ENCODE results near the gene CLDN14. TPM values are rescaled to one million over a fixed set of nuclear protein-coding genes. Genes with fewer than 3 reads are reported as not detected.

The CLDN14 gene
- total RNA-seq, 1 experiment from 2014 or later: not detected

DNA sequence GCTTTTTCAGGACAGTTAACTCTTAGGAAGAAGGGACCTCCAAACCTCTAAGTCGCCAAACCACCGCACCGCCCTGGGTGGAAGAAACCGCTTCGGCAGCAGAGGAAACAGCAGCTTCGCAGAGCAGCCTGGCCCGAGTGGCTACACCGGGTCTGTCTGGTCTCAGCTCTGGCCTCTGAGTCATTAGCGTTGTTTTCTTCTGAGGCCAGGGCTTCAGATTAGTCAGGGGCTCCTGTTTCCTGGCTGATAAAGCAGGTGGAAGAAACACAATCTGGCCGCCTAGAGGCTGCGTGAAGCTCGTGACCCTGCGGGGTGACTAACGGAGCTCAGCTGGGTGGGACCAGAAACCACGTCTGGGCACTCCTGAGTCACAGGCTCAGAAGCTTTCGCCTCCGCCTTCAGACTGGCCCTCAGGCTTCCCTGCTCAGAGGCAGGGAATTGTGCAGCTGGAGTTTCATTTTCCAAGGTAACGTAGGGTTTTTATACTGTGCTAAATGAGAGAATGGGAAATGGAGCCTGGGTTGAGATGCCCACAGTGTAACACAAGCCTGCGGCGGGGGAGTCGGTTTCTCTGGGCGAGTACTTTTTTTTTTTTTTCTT, 49.9 kb downstream of the CLDN14 start:
- H3K4me3 ChIP-seq (ENCODE audit: low read depth in 2 of 2, low read length in 2 of 2): peak overlapping the region; percentile 33 to 54
- no peaks in the 10 kb centered on the region for H3K36me3 ChIP-seq (ENCODE audit: control insufficient read depth, insufficient read depth, low read length)
- H3K27ac ChIP-seq (ENCODE audit: low read length): peak overlapping the region; percentile 93
- peak; percentile 96 for DNase-seq (ENCODE audit: low read depth, low spot score)
- POLR2A ChIA-PET: no interaction called here
- in situ Hi-C loops (cut with HindIII; ENCODE audit: low pct_unique_long_range_greater_than_20kb, low sequenced_read_pairs): no loop called here
- H3K9me3 ChIP-seq (ENCODE audit: control insufficient read depth, insufficient read depth, low read depth, low read length): no peaks in the 10 kb centered on the region
- no peaks in the 10 kb centered on the region for H3K27me3 ChIP-seq (ENCODE audit: control insufficient read depth, insufficient read depth, low read length)
- TF ChIP-seq POLR2AphosphoS5 (IDR thresholded peaks at IDR 0.05; ENCODE audit: low read depth, low read length): peak; percentile 69; the same call in 1 of the 2 replicates
- TF ChIP-seq, protein P1, sequence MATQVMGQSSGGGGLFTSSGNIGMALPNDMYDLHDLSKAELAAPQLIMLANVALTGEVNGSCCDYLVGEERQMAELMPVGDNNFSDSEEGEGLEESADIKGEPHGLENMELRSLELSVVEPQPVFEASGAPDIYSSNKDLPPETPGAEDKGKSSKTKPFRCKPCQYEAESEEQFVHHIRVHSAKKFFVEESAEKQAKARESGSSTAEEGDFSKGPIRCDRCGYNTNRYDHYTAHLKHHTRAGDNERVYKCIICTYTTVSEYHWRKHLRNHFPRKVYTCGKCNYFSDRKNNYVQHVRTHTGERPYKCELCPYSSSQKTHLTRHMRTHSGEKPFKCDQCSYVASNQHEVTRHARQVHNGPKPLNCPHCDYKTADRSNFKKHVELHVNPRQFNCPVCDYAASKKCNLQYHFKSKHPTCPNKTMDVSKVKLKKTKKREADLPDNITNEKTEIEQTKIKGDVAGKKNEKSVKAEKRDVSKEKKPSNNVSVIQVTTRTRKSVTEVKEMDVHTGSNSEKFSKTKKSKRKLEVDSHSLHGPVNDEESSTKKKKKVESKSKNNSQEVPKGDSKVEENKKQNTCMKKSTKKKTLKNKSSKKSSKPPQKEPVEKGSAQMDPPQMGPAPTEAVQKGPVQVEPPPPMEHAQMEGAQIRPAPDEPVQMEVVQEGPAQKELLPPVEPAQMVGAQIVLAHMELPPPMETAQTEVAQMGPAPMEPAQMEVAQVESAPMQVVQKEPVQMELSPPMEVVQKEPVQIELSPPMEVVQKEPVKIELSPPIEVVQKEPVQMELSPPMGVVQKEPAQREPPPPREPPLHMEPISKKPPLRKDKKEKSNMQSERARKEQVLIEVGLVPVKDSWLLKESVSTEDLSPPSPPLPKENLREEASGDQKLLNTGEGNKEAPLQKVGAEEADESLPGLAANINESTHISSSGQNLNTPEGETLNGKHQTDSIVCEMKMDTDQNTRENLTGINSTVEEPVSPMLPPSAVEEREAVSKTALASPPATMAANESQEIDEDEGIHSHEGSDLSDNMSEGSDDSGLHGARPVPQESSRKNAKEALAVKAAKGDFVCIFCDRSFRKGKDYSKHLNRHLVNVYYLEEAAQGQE (IDR thresholded peaks at IDR 0.05; ENCODE audit: insufficient read depth in 1 of 2, low read depth in 2 of 2, low read length in 1 of 2): no peak
- CTCF ChIA-PET: interaction anchor here (0.7 kb wide), 2 partner anchors 480 to 487 kb away, joined by 3 read pairs; no protein-coding TSS in a partner anchor
- no TSS peak for BruUV-seq (replicated peaks)
- peaks cover 16% of the 10 kb centered on the region for H3K4me1 ChIP-seq (ENCODE audit: control insufficient read depth, insufficient read depth, low read length)
- intact Hi-C loops (cut with micrococcal nuclease; ENCODE audit: unreplicated experiment): loop anchor here (10.0 kb wide), 2 partner anchors 75 to 155 kb away; no protein-coding TSS in a partner anchor
- peak; percentile 92 for ATAC-seq

DNA sequence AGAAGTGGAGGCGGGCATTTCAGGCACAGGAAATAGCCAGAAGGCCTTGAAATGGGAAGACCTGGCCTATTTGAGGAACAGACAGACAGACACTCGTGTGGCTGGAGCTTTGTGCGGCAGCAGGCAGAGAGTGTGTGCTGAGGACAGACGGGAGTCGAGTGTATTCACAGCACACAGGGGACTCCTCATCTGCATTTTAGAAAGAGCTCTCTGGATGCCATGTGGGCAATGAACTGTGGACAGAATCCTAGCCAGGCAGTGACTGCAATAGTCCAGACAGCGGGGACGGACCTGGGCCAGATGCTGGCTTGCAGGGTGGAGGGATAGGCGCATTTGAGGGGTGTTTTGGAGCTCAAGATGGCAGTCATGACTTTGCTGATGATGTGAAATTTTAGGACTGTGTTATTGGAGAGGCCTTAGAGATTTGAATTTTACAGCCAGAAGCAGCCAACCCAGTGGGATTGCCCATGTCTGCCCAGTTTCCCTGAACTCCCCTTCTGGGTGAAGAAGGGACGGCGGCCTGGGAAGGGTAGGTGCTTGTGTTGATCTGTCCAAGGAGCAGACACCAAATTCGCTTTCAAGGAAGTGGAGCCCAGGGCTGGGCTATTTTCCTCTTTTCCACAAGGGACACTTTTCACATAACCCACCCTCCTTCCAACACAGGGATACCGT, 51.0 kb downstream of the CLDN14 start:
- H3K4me3 ChIP-seq (ENCODE audit: low read depth in 2 of 2, low read length in 2 of 2): peak overlapping the region in 1 of 2 experiments; percentile 54; a peak in 1 of 4 replicates
- DNase-seq (ENCODE audit: low read depth, low spot score) (no peak), ATAC-seq (peak; percentile 23)
- H3K4me1 ChIP-seq (ENCODE audit: control insufficient read depth, insufficient read depth, low read length): peaks cover 14% of the 10 kb centered on the region
- no TSS peak for BruUV-seq (replicated peaks)
- intact Hi-C loops (cut with micrococcal nuclease; ENCODE audit: unreplicated experiment) (loop anchor here (10.0 kb wide), 2 partner anchors 76 to 156 kb away; no protein-coding TSS in a partner anchor), in situ Hi-C loops (cut with HindIII; ENCODE audit: low pct_unique_long_range_greater_than_20kb, low sequenced_read_pairs) (no loop called here)
- H3K9me3 ChIP-seq (ENCODE audit: control insufficient read depth, insufficient read depth, low read depth, low read length): no peaks in the 10 kb centered on the region
- ChIA-PET POLR2A (no interaction called here), CTCF (interaction anchor here (0.7 kb wide), 1 partner anchor 481 kb away, joined by 3 read pairs; no protein-coding TSS in a partner anchor)
- peak overlapping the region; percentile 93 for H3K27ac ChIP-seq (ENCODE audit: low read length)
- no peak for TF ChIP-seq TCF7L2 (IDR thresholded peaks at IDR 0.05; ENCODE audit: low read depth, low read length)
- no peak for TF ChIP-seq POLR2AphosphoS5 (IDR thresholded peaks at IDR 0.05; ENCODE audit: low read depth, low read length)
- TF ChIP-seq, protein P1 (IDR thresholded peaks at IDR 0.05; ENCODE audit: insufficient read depth in 1 of 2, low read depth in 2 of 2, low read length in 1 of 2): no peak
- H3K36me3 ChIP-seq (ENCODE audit: control insufficient read depth, insufficient read depth, low read length): no peaks in the 10 kb centered on the region
- H3K27me3 ChIP-seq (ENCODE audit: control insufficient read depth, insufficient read depth, low read length): no peaks in the 10 kb centered on the region
